HL-60 (cell line): Measurements from ENCODE around the gene MSH2.
"Not testable (repeated sequence)": the region's sequence is repeated elsewhere in the genome, so short reads cannot be mapped to it uniquely, and the experiment has no call there.

Experiments used
- DNase-seq, 2 experiments: peaks; one replicate each; pipeline ENCODE4 v3.0.0-alpha.2; 2010 to 2020; ENCODE audit warnings: low read depth in 1 of 2, low spot score in 1 of 2
- H3K27ac ChIP-seq: fragments of 250-450 bp; sonication (Bioruptor Pico); replicated peaks from 2 replicates; pipeline ENCODE4 v1.5.1; 2020; ENCODE audit warnings: mild to moderate bottlenecking, moderate library complexity
- H3K27me3 ChIP-seq: fragments of 250-450 bp; sonication (Bioruptor Pico); 2 replicates; pipeline ENCODE4 v1.5.1; 2021; ENCODE audit warnings: mild to moderate bottlenecking, moderate library complexity; ENCODE audit not compliant: insufficient read depth, poor library complexity, severe bottlenecking
- H3K4me3 ChIP-seq: replicated peaks from 2 replicates; pipeline ENCODE4 v1.5.1; 2011; ENCODE audit warnings: mild to moderate bottlenecking, control low read depth, low read length; ENCODE audit not compliant: insufficient read depth
- GABPA ChIP-seq: IDR thresholded peaks from 2 replicates; pipeline ENCODE4 v1.6.1; 2012; ENCODE audit warnings: low read depth
- POLR2AphosphoS5 ChIP-seq: IDR thresholded peaks from 2 replicates; pipeline ENCODE4 v1.6.1; 2012; ENCODE audit warnings: low read depth
- SPI1 ChIP-seq: IDR thresholded peaks from 2 replicates; pipeline ENCODE4 v1.6.1; 2012; ENCODE audit warnings: low read depth, mild to moderate bottlenecking, borderline replicate concordance
- TF ChIP-seq, protein P1 (sequence below): IDR thresholded peaks from 2 replicates; pipeline ENCODE4 v1.6.1; 2012; ENCODE audit warnings: low read depth; ENCODE audit not compliant: insufficient replicate concordance
- TF ChIP-seq, protein P2 (sequence below): IDR thresholded peaks from one replicate; pipeline ENCODE4 v1.5.1; 2011; ENCODE audit warnings: low read length, control low read depth, inconsistent platforms; ENCODE audit not compliant: insufficient read depth

Gene MSH2

DNA sequence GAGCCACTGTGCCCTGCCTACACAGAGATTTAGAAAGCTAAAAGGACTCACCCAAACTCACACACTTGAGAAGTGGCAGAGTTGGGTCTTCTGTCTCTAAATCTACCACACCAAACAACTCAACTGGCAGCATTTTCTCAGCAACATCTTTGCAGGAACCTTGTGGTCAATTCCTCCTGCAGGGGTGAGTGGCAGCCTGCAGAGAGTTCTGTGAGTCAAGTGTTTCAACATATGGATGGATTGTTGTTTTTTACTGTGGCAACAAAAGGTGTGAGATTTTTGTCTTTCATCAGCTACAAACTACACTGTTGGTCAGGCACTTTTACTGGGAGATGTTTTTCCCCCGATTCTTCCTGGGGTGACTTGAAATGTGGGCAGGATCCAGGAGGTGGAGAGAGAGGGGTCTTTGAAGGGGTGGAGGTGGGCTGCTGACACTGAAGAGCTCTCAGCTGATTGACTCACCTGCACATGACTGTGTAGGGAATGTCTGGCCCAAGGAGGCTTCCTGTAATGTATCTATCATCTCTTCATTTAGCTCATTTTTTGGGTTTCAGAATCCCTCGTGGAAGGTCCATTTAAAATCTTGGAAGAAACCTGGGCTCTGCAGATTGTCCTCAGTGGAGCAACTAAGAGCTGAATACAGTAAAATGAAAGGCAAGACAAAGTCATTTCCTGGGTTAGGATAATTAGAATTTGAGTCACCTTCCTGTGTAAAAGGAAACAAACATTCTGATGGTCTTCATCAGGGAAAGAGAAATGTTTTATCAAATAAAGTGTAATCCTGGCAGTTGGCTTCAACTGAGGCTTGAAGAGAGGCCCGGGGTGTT lies 98.6 kb downstream of the MSH2 start:
- Histone ChIP-seq H3K27me3 (no peaks in the 10 kb centered on the region), H3K27ac (no peak overlapping the region), H3K4me3 (no peak overlapping the region)
- DNase-seq: no peak
- TF ChIP-seq GABPA (no peak), SPI1 (no peak), POLR2AphosphoS5 (no peak)
- TF ChIP-seq, protein P1, sequence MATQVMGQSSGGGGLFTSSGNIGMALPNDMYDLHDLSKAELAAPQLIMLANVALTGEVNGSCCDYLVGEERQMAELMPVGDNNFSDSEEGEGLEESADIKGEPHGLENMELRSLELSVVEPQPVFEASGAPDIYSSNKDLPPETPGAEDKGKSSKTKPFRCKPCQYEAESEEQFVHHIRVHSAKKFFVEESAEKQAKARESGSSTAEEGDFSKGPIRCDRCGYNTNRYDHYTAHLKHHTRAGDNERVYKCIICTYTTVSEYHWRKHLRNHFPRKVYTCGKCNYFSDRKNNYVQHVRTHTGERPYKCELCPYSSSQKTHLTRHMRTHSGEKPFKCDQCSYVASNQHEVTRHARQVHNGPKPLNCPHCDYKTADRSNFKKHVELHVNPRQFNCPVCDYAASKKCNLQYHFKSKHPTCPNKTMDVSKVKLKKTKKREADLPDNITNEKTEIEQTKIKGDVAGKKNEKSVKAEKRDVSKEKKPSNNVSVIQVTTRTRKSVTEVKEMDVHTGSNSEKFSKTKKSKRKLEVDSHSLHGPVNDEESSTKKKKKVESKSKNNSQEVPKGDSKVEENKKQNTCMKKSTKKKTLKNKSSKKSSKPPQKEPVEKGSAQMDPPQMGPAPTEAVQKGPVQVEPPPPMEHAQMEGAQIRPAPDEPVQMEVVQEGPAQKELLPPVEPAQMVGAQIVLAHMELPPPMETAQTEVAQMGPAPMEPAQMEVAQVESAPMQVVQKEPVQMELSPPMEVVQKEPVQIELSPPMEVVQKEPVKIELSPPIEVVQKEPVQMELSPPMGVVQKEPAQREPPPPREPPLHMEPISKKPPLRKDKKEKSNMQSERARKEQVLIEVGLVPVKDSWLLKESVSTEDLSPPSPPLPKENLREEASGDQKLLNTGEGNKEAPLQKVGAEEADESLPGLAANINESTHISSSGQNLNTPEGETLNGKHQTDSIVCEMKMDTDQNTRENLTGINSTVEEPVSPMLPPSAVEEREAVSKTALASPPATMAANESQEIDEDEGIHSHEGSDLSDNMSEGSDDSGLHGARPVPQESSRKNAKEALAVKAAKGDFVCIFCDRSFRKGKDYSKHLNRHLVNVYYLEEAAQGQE: no peak
- TF ChIP-seq, protein P2, sequence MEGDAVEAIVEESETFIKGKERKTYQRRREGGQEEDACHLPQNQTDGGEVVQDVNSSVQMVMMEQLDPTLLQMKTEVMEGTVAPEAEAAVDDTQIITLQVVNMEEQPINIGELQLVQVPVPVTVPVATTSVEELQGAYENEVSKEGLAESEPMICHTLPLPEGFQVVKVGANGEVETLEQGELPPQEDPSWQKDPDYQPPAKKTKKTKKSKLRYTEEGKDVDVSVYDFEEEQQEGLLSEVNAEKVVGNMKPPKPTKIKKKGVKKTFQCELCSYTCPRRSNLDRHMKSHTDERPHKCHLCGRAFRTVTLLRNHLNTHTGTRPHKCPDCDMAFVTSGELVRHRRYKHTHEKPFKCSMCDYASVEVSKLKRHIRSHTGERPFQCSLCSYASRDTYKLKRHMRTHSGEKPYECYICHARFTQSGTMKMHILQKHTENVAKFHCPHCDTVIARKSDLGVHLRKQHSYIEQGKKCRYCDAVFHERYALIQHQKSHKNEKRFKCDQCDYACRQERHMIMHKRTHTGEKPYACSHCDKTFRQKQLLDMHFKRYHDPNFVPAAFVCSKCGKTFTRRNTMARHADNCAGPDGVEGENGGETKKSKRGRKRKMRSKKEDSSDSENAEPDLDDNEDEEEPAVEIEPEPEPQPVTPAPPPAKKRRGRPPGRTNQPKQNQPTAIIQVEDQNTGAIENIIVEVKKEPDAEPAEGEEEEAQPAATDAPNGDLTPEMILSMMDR: no peak

DNA sequence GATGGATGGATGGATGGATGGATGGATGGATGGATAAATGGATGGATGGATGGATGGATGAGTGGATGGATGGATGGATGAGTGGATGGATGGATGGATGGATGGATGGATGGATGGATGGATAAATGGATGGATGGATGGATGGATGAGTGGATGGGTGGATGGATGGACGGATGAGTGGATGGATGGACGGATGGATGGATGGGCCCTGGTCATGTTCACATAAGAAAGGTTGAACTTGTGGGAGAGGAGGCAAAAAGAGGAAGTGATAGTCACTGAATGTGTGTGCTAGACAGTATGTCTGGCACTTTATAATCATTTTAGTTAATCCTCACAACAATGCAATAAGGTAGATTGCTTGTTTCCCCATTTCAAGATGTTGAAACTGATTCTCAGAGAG lies 99.5 kb downstream of the MSH2 start:
- peak; percentile 94 for TF ChIP-seq SPI1
- not testable (repeated sequence) for H3K4me3 ChIP-seq, H3K27me3 ChIP-seq, H3K27ac ChIP-seq, DNase-seq

DNA sequence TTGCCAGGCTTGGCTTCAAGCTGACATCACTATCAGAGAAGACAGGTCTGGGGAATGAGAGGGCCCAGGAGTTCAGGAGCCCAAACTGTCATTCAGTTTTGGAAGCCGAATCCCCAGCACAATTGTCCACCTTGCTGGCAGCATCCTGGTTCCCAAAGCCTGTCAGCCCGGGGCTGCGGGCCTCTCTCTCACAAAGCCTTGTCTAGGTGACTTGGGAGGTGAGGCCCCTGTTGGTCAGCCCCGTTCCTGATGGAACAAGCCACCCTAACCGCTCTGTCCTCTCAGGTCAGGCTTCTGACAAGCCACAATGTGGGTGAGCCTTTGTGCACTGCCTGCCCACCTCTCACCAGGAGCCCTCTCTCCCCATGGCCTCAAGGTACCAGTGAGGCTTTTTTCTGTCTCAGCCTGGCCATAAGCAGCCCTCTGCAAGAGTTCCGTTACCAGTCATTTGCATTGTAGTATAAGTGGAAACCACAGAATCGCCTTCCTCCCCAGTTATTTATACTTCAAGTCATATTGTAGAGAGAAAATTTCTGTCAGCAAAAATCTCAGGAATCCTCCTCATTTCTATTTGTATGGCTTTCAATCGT lies 100.6 kb downstream of the MSH2 start:
- H3K4me3 ChIP-seq: no peak overlapping the region
- H3K27me3 ChIP-seq: no peaks in the 10 kb centered on the region
- H3K27ac ChIP-seq: no peak overlapping the region
- TF ChIP-seq, protein P1: no peak
- TF ChIP-seq, protein P2: no peak
- TF ChIP-seq POLR2AphosphoS5 (no peak), GABPA (no peak), SPI1 (no peak)
- no peak for DNase-seq

DNA sequence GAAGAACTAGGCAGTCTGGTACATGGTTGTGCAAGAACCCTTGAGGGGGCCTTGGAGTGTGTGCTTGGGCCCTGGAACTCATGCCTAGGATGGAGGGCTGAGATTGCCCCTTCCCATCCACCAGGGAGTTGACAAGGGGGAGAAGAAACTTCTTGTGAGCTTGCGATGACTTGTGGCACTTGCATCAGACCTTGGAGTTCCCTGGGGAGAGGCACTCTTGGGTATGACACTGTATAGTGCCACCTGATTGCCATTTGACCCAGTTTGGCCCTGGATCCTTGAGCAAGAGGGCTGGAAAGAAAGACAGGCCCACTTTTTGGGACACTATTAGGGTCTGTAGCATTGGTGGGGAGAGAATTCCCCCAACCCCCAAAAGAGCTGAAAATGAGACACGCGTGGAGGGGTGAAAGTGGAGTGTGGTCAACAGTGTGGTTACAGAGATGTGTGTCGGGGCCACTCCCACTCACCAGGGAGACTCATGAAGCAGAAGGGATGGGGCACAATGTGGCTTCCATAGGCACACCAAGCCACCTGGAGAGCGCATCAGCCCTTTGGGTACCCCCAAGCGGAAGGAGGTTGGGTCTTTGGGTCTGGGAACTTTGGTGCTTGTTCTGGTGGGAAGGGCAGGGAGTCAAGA lies 101.3 kb downstream of the MSH2 start:
- Histone ChIP-seq H3K4me3 (no peak overlapping the region), H3K27ac (no peak overlapping the region), H3K27me3 (no peaks in the 10 kb centered on the region)
- TF ChIP-seq GABPA: no peak
- no peak for TF ChIP-seq SPI1
- TF ChIP-seq, protein P2: no peak
- TF ChIP-seq, protein P1: no peak
- TF ChIP-seq POLR2AphosphoS5: no peak
- DNase-seq: no peak
